ENCODE data around the gene ETV6. TPM values are rescaled to one million over a fixed set of nuclear protein-coding genes. Genes with fewer than 3 reads are reported as not detected.

The ETV6 gene
- total RNA-seq, 1 experiment from 2014 or later = 89.1 TPM

GRCh38 chr12:11856971-11857370 is 207.5 kb downstream of the ETV6 start:
- no TSS peak for BruUV-seq (replicated peaks)
- H3K36me3 Mint-ChIP-seq (ENCODE audit: insufficient read depth, unreplicated experiment) = peaks cover 24% of the 10 kb centered on the region
- CTCF ChIA-PET = no interaction called here
- H3K9me3 Mint-ChIP-seq (ENCODE audit: low read depth, unreplicated experiment) = no peaks in the 10 kb centered on the region
- TF ChIP-seq CTCF (IDR thresholded peaks at IDR 0.05; ENCODE audit: unreplicated experiment) = no peak
- DNase-seq = no peak
- H3K27me3 Mint-ChIP-seq (ENCODE audit: unreplicated experiment) = no peaks in the 10 kb centered on the region
- peaks cover 9% of the 10 kb centered on the region for H3K4me1 Mint-ChIP-seq (ENCODE audit: low read depth, unreplicated experiment)
- intact Hi-C loops (cut with micrococcal nuclease; ENCODE audit: unreplicated experiment) = no loop called here
- no peak overlapping the region for H3K27ac Mint-ChIP-seq (ENCODE audit: unreplicated experiment)
- H3K4me3 Mint-ChIP-seq (ENCODE audit: low read depth, unreplicated experiment) = no peak overlapping the region

GRCh38 chr12:11859705-11860425 is 210.4 kb downstream of the ETV6 start:
- no TSS peak for BruUV-seq (replicated peaks)
- Mint-ChIP-seq H3K27ac (ENCODE audit: unreplicated experiment) (no peak overlapping the region), H3K9me3 (ENCODE audit: low read depth, unreplicated experiment) (no peaks in the 10 kb centered on the region), H3K36me3 (ENCODE audit: insufficient read depth, unreplicated experiment) (peaks cover 21% of the 10 kb centered on the region), H3K27me3 (ENCODE audit: unreplicated experiment) (no peaks in the 10 kb centered on the region), H3K4me3 (ENCODE audit: low read depth, unreplicated experiment) (no peak overlapping the region), H3K4me1 (ENCODE audit: low read depth, unreplicated experiment) (peaks cover 21% of the 10 kb centered on the region)
- CTCF ChIA-PET = no interaction called here
- TF ChIP-seq CTCF (IDR thresholded peaks at IDR 0.05; ENCODE audit: unreplicated experiment) = no peak
- intact Hi-C loops (cut with micrococcal nuclease; ENCODE audit: unreplicated experiment) = no loop called here
- no peak for DNase-seq

GRCh38 chr12:11861155-11861863 is 211.8 kb downstream of the ETV6 start:
- no peak for TF ChIP-seq CTCF (IDR thresholded peaks at IDR 0.05; ENCODE audit: unreplicated experiment)
- peaks cover 13% of the 10 kb centered on the region for H3K4me1 Mint-ChIP-seq (ENCODE audit: low read depth, unreplicated experiment)
- peaks cover 11% of the 10 kb centered on the region for H3K36me3 Mint-ChIP-seq (ENCODE audit: insufficient read depth, unreplicated experiment)
- H3K4me3 Mint-ChIP-seq (ENCODE audit: low read depth, unreplicated experiment) = no peak overlapping the region
- no peak overlapping the region for H3K27ac Mint-ChIP-seq (ENCODE audit: unreplicated experiment)
- H3K27me3 Mint-ChIP-seq (ENCODE audit: unreplicated experiment) = no peaks in the 10 kb centered on the region
- peaks cover 5% of the 10 kb centered on the region for H3K9me3 Mint-ChIP-seq (ENCODE audit: low read depth, unreplicated experiment)
- CTCF ChIA-PET = no interaction called here
- no peak for DNase-seq
- BruUV-seq (replicated peaks) = no TSS peak
- intact Hi-C loops (cut with micrococcal nuclease; ENCODE audit: unreplicated experiment) = no loop called here

GRCh38 chr12:11861864-11862600 is 212.6 kb downstream of the ETV6 start:
- Mint-ChIP-seq H3K36me3 (ENCODE audit: insufficient read depth, unreplicated experiment) (peaks cover 15% of the 10 kb centered on the region), H3K27ac (ENCODE audit: unreplicated experiment) (no peak overlapping the region), H3K4me3 (ENCODE audit: low read depth, unreplicated experiment) (no peak overlapping the region), H3K27me3 (ENCODE audit: unreplicated experiment) (no peaks in the 10 kb centered on the region), H3K4me1 (ENCODE audit: low read depth, unreplicated experiment) (peaks cover 12% of the 10 kb centered on the region), H3K9me3 (ENCODE audit: low read depth, unreplicated experiment) (peaks cover 7% of the 10 kb centered on the region)
- no peak for DNase-seq
- CTCF ChIA-PET = no interaction called here
- no peak for TF ChIP-seq CTCF (IDR thresholded peaks at IDR 0.05; ENCODE audit: unreplicated experiment)
- BruUV-seq (replicated peaks) = no TSS peak
- intact Hi-C loops (cut with micrococcal nuclease; ENCODE audit: unreplicated experiment) = no loop called here

Measured in Calu3 (cell line).